Coronary artery (tissue), 2 donors: ENCODE results near the gene DIABLO.
"Not testable (repeated sequence)": the region's sequence is repeated elsewhere in the genome, so short reads cannot be mapped to it uniquely, and the experiment has no call there.

ENCODE experiments used
- DNase-seq: peaks from one replicate; pipeline ENCODE4 v3.0.0-alpha.2; 2017; ENCODE audit warnings: low spot score
- H3K27ac ChIP-seq, 2 donors: fragments of 200-600 bp; sonication (generic); one replicate each; pipeline ENCODE4 v1.5.1; 2016 to 2019
- H3K4me3 ChIP-seq: fragments of 200-600 bp; sonication (generic); 2 replicates; pipeline ENCODE4 v1.5.1; 2016; ENCODE audit warnings: mild to moderate bottlenecking, moderate library complexity
- TF ChIP-seq, protein P1 (sequence below): fragments of 200-600 bp; sonication (generic); IDR thresholded peaks from one replicate; pipeline ENCODE4 v1.5.1; 2019; ENCODE audit warnings: antibody characterized with exemption

DIABLO gene

DNA sequence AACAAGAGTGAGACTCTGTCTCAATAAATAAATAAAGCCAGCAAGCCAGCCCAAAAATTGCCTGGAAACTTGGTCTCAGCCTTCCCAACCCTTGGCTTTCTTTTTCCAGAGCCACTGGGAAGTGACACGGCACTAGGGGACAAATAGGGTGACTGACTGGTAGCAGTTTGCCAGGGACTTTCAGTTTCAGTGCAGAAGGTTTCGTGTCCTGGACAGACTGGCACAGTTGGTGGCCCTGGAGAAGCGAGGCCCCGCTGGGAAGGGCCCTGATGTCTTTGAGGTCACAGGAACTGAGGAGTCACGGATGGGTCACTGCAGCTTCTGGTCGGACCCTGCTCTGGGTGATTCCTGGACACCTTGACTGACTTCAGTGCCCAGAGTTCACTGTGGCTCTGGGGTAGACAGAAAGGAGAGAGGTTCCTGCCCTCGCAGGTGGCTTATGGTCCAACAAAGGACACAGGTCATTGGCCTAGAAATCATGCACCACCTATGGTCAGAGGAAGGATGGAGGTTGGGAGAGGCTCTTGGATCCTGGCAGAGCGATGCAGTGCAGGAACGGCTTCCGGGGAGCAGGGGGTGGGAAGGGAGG, 40.3 kb downstream of the DIABLO start:
- DNase-seq: no peak
- Histone ChIP-seq H3K27ac (no peak overlapping the region), H3K4me3 (no peak overlapping the region)
- TF ChIP-seq, protein P1, sequence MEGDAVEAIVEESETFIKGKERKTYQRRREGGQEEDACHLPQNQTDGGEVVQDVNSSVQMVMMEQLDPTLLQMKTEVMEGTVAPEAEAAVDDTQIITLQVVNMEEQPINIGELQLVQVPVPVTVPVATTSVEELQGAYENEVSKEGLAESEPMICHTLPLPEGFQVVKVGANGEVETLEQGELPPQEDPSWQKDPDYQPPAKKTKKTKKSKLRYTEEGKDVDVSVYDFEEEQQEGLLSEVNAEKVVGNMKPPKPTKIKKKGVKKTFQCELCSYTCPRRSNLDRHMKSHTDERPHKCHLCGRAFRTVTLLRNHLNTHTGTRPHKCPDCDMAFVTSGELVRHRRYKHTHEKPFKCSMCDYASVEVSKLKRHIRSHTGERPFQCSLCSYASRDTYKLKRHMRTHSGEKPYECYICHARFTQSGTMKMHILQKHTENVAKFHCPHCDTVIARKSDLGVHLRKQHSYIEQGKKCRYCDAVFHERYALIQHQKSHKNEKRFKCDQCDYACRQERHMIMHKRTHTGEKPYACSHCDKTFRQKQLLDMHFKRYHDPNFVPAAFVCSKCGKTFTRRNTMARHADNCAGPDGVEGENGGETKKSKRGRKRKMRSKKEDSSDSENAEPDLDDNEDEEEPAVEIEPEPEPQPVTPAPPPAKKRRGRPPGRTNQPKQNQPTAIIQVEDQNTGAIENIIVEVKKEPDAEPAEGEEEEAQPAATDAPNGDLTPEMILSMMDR: no peak

DNA sequence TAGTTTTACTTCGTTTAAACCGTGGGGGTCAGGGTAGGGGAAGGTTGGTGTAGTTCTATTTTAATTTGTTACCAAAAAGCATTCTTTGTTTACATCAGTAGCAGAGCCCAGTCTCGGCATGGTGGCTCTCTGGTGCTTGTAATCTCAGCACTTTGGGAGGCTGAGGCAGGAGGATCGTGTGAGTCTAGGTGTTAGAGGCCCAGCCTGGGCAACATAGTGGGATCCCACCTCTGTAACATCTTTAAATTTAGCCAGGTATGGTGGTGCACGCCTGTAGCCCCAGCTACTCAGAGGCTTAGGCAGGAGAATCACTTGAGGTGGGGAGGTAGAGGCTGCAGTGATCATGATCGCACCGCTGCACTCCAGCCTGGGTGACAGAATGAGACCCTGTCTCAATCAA, 40.8 kb downstream of the DIABLO start:
- DNase-seq: no peak
- H3K27ac ChIP-seq: no peak overlapping the region
- TF ChIP-seq, protein P1: no peak
- H3K4me3 ChIP-seq: no peak overlapping the region

DNA sequence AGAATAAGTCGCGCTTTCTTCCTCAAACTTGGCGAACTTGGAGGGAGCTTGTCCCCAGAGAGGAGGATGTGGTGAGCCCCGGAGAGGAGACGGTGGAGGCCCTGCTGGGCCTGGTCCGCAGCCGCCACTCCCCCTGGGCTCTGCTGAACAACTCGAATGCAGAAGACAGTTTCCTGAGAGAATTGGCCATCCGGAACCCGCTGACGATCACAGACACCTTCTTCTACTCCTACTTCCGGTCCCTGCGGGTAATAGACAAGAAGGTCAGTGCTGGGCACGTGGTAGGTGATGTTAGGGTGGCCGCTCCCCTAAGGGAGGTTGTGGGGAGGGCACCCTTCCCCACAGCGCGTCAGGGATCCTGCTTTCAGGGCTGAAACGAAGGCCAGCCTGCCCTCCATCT, 41.3 kb downstream of the DIABLO start:
- H3K4me3 ChIP-seq: no peak overlapping the region
- no peak for DNase-seq
- TF ChIP-seq, protein P1: no peak
- H3K27ac ChIP-seq: no peak overlapping the region

DNA sequence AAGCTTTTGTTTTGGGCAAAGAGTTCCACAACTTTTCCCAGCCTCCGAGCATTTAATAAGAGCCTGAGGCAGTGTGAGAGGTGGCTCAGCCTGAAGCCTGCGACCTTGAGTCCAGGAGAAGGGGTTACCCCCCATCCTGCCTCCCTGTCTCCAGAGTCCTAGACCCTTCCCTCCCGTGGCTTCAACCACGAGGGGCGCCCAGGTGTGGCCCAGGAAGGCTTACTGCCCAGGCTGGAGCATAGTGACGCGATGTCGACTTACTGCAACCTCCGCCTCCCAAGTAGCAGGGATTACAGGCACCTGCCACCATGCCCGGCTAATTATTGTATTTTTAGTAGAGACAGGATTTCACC, 42.3 kb downstream of the DIABLO start:
- TF ChIP-seq, protein P1: no peak
- Histone ChIP-seq H3K27ac (no peak overlapping the region), H3K4me3 (peak overlapping the region; percentile 76)
- no peak for DNase-seq

DNA sequence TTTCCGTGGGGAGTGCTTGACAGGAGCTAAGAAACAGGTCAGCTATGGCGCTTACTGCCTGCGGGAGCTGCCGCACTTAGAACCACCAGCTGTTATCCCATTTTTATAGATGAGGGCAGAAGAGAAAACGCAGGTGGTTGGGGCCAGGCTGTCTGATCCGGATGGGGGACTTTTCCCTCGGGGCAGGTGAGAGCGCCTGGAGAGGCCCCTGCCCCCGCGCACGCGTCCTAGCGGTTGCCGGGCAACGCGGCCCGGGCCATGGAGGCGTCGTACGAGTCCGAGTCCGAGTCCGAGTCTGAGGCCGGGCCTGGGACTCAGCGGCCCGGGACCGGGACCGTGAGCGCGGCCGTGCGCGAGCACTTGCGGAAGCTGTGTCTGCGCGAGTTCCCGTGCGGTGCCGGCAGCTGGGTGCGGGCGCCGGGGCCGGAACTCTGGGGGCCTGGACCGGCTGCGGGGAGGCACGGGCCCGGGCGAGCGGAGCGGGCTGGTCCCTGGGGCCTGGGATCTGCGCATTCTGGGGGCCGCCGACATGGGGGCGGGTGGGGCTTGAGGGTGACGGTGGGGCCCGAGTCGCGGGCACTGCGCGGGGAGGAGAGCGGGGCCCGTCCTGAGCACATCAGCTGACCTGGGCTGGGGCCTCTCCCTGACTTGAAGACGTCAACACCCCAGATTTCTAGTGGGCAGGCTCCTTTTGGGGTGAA, 42.8 kb downstream of the DIABLO start, which contains the start of gene LRRC43:
Gene LRRC43 (plus strand): TSS at position 237 of the 701 bp plus-strand sequence. CDS start 22 bp downstream, at position 259.
- DNase-seq: no peak
- TF ChIP-seq, protein P1: no peak
- Histone ChIP-seq H3K27ac (no peak within 1 kb of the TSS), H3K4me3 (peak within 1 kb of the TSS; percentile 76)

DNA sequence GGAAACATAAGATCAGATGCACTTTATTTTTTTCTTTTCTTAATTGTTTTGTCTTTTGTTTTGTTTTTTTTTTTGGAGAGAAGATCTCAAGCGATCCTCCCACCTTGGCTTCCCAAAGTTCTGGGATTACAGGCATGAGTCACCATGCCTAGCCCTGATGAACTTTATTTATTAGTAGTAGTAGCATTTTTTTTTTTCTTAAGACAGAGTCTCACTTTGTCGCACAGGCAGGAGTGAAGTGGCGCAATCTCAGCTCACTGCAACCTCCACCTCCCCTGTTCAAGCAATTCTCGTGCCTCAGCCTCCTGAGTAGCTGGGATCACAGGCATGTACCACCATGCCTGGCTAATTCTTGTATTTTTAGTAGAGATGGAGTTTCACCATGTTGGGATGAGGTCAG, 49.4 kb downstream of the DIABLO start:
- not testable (repeated sequence) for H3K4me3 ChIP-seq, DNase-seq, H3K27ac ChIP-seq

DNA sequence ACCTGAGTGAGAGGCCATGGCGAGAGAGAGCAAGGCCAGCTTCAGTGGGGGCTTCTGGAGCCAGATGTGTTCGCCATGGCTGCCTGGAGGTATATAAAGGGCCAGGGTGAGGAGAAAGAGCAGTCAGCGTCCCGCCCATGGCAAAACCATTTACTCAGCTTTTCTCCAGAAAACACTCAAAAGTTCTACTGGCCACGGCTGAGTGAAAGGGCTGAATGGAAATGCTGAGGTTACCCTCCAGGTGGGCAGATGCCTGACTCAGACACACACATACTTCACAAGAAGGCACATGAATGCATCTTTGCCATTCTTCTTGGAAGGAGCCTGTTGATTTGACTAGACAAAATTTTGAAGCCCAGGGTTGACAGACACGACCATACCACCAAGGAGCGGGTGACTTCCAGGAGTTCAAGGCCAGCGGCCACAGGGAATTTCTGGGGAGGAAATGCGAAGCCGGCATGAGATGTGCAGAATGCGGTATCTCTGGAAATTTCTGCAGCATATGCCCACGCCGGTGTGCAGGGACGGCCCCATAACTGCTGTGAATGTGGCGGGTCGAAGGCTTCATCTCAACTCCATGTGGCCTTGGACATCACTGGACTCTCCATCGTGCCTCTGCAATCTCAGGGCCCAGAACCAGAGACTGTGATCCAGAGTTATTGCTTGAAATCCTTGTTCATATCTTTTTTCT, 51.6 kb downstream of the DIABLO start, which contains the start of gene IL31:
Gene IL31 (minus strand): TSS at position 67 of the 691 bp plus-strand sequence. CDS start 49 bp downstream, at position 18.
- TF ChIP-seq, protein P1: no peak

More for the DNA sequence above, 51.6 kb downstream of the DIABLO start, which contains the start of gene IL31:
- no peak within 1 kb of the TSS for H3K27ac ChIP-seq
- H3K4me3 ChIP-seq: no peak within 1 kb of the TSS
- no peak for DNase-seq
